ENCODE measurements around the gene SGMS1. TPM values are rescaled to one million over a fixed set of nuclear protein-coding genes. Genes with fewer than 3 reads are reported as not detected.

The SGMS1 gene
- total and polyA plus RNA-seq, 4 donors, result 15.8 to 142 (median 41.3) TPM

GRCh38 chr10:50554376-50554994 is 69.3 kb downstream of the SGMS1 start:
- Histone ChIP-seq H3K27me3 (ENCODE audit: control insufficient read depth in 3 of 3, insufficient read depth in 3 of 3, low read length in 2 of 3) (no peaks in the 10 kb centered on the region), H3K27ac (ENCODE audit: low read depth in 1 of 2, low read length in 1 of 2) (peak overlapping the region in 1 of 2 donors; percentile 55), H3K4me1 (ENCODE audit: control insufficient read depth in 5 of 5, insufficient read depth in 5 of 5, low read length in 5 of 5) (peaks cover 14 to 59% (median 40%) of the 10 kb centered on the region in 5 donors), H3K9ac (ENCODE audit: insufficient read depth in 1 of 2, low read length in 2 of 2) (no peak overlapping the region), H3K4me3 (no peak overlapping the region), H3K36me3 (ENCODE audit: control insufficient read depth in 4 of 4, insufficient read depth in 4 of 4, low read length in 4 of 4) (peaks cover 0 to 2% (median 0%) of the 10 kb centered on the region in 4 donors), H3K9me3 (ENCODE audit: control insufficient read depth in 4 of 4, insufficient read depth in 3 of 4, low read length in 3 of 4) (no peaks in the 10 kb centered on the region)
- TF ChIP-seq, protein P1, sequence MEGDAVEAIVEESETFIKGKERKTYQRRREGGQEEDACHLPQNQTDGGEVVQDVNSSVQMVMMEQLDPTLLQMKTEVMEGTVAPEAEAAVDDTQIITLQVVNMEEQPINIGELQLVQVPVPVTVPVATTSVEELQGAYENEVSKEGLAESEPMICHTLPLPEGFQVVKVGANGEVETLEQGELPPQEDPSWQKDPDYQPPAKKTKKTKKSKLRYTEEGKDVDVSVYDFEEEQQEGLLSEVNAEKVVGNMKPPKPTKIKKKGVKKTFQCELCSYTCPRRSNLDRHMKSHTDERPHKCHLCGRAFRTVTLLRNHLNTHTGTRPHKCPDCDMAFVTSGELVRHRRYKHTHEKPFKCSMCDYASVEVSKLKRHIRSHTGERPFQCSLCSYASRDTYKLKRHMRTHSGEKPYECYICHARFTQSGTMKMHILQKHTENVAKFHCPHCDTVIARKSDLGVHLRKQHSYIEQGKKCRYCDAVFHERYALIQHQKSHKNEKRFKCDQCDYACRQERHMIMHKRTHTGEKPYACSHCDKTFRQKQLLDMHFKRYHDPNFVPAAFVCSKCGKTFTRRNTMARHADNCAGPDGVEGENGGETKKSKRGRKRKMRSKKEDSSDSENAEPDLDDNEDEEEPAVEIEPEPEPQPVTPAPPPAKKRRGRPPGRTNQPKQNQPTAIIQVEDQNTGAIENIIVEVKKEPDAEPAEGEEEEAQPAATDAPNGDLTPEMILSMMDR (IDR thresholded peaks at IDR 0.05; ENCODE audit: control extremely low read depth, extremely low read depth), result no peak
- DNase-seq (no peak), ATAC-seq (ENCODE audit: insufficient read depth, low FRiP score) (no peak)
- 87 to 92% methylated on average over 4 of the region's 4 CpGs for WGBS, 2 donors

DNA sequence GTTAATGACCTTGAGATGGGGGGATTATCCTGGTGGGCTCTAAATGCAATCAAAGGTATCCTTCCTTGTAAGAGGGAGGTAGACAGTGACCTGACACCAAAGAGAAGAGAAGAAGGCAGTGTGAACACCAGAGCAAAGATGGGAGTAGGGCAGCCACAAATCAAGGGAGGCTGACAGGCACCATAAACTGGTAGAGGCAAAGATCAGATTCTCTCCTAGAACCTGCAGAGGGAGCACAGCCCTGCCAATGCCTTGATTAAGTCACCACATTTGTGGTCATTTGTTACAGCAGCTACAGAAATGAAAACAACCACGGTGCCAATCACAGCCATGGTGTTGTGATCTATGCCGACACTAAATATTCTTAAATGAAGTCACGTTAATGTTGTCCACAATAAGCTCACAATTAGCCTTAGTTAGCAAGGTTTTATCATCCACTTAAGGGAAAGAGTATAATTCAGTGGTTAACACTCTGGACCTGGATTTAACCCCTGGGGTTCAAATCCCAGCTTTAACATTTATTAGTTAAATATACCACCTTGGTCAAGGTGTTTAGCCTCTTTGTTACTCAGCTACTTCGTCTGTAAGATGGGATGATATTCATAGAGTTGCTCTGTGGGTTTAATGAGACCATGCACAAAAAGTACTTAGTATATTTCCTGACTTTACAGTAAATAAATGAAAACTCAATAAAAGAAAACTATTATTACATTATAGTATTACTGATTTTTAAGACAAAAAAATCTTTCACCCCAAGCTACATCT is 70.8 kb downstream of the SGMS1 start:
- no peak for ATAC-seq (ENCODE audit: insufficient read depth, low FRiP score)
- 68 to 77% methylated on average over 4 of the region's 4 CpGs for WGBS, 2 donors
- Histone ChIP-seq H3K27ac (ENCODE audit: low read depth in 1 of 2, low read length in 1 of 2) (peak overlapping the region; percentile 24 to 41), H3K4me1 (ENCODE audit: control insufficient read depth in 5 of 5, insufficient read depth in 5 of 5, low read length in 5 of 5) (peaks cover 12 to 45% (median 31%) of the 10 kb centered on the region in 5 donors), H3K4me3 (no peak overlapping the region), H3K9ac (ENCODE audit: insufficient read depth in 1 of 2, low read length in 2 of 2) (peak overlapping the region in 1 of 2 donors; percentile 14), H3K36me3 (ENCODE audit: control insufficient read depth in 4 of 4, insufficient read depth in 4 of 4, low read length in 4 of 4) (peaks cover 0 to 2% (median 0%) of the 10 kb centered on the region in 4 donors), H3K27me3 (ENCODE audit: control insufficient read depth in 3 of 3, insufficient read depth in 3 of 3, low read length in 2 of 3) (no peaks in the 10 kb centered on the region), H3K9me3 (ENCODE audit: control insufficient read depth in 4 of 4, insufficient read depth in 3 of 4, low read length in 3 of 4) (no peaks in the 10 kb centered on the region)
- DNase-seq, result no peak
- TF ChIP-seq, protein P1 (IDR thresholded peaks at IDR 0.05; ENCODE audit: control extremely low read depth, extremely low read depth), result no peak

GRCh38 chr10:50552308-50552707 is 71.4 kb downstream of the SGMS1 start:
- no peak overlapping the region for H3K4me3 ChIP-seq
- peak; percentile 51 for ATAC-seq (ENCODE audit: insufficient read depth, low FRiP score)
- peak overlapping the region in 1 of 2 donors; percentile 14 for H3K9ac ChIP-seq (ENCODE audit: insufficient read depth in 1 of 2, low read length in 2 of 2)
- peak in 2 of 3 donors; percentile 69 to 70 for DNase-seq
- H3K9me3 ChIP-seq (ENCODE audit: control insufficient read depth in 4 of 4, insufficient read depth in 3 of 4, low read length in 3 of 4), result no peaks in the 10 kb centered on the region
- peak overlapping the region; percentile 24 to 41 for H3K27ac ChIP-seq (ENCODE audit: low read depth in 1 of 2, low read length in 1 of 2)
- peaks cover 0 to 2% (median 0%) of the 10 kb centered on the region in 4 donors for H3K36me3 ChIP-seq (ENCODE audit: control insufficient read depth in 4 of 4, insufficient read depth in 4 of 4, low read length in 4 of 4)
- H3K27me3 ChIP-seq (ENCODE audit: control insufficient read depth in 3 of 3, insufficient read depth in 3 of 3, low read length in 2 of 3), result no peaks in the 10 kb centered on the region
- TF ChIP-seq, protein P1 (IDR thresholded peaks at IDR 0.05; ENCODE audit: control extremely low read depth, extremely low read depth), result no peak
- WGBS, 2 donors, result 60 to 80% methylated on average over 4 of the region's 4 CpGs
- peaks cover 12 to 40% (median 28%) of the 10 kb centered on the region in 5 donors for H3K4me1 ChIP-seq (ENCODE audit: control insufficient read depth in 5 of 5, insufficient read depth in 5 of 5, low read length in 5 of 5)

All from lung (tissue), 12 donors.